C4-2B (cell line): ENCODE results near the gene UBE3C.

Experiments
- ZFX ChIP-seq: fragments of 450-650 bp; IDR thresholded peaks from 2 replicates; pipeline ENCODE4 v1.6.1; 2017
- TF ChIP-seq, protein P1 (sequence below): fragments of 450-650 bp; conservative IDR thresholded peaks from 2 replicates; pipeline ENCODE4 v1.5.1; 2017; ENCODE audit warnings: mild to moderate bottlenecking

DNA sequence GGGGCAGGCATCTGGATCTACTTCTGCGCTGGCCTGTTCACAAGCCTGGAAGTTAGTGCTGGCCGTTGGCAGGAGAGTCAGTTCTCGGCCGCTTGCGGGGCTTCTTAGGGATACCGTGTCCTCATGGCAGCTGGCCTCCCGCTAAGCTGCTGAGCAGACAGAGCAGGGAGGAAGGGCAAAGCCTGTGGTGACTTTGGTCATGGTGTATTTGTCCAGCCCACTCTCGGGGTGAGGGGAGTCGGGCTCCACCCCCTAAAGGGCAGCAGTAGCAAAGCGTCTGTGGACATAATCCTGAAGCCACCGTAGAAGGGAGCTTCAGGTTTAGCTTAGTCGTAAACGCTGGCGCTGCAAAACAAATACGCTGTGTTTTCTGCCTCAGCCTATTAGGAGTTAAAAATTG lies 12.2 kb downstream of the UBE3C start:
- TF ChIP-seq, protein P1, sequence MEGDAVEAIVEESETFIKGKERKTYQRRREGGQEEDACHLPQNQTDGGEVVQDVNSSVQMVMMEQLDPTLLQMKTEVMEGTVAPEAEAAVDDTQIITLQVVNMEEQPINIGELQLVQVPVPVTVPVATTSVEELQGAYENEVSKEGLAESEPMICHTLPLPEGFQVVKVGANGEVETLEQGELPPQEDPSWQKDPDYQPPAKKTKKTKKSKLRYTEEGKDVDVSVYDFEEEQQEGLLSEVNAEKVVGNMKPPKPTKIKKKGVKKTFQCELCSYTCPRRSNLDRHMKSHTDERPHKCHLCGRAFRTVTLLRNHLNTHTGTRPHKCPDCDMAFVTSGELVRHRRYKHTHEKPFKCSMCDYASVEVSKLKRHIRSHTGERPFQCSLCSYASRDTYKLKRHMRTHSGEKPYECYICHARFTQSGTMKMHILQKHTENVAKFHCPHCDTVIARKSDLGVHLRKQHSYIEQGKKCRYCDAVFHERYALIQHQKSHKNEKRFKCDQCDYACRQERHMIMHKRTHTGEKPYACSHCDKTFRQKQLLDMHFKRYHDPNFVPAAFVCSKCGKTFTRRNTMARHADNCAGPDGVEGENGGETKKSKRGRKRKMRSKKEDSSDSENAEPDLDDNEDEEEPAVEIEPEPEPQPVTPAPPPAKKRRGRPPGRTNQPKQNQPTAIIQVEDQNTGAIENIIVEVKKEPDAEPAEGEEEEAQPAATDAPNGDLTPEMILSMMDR, result no peak
- no peak for TF ChIP-seq ZFX
